Psoas muscle (tissue), 8 donors: Measurements from ENCODE around the gene CDK5. TPM values are rescaled to one million over a fixed set of nuclear protein-coding genes. Genes with fewer than 3 reads are reported as not detected.
A peak's percentile ranks its signal among the peaks of the same experiment; 100 is the strongest.
"Not testable (repeated sequence)": the region's sequence is repeated elsewhere in the genome, so short reads cannot be mapped to it uniquely, and the experiment has no call there.

ENCODE experiments used
- ATAC-seq, 4 donors: fragments of 200-7000 bp; cut with Tn5 transposase; one replicate each; pipeline ENCODE4 v1.9.1; 2020; ENCODE audit warnings: moderate library complexity in 3 of 4, mild to moderate bottlenecking in 2 of 4
- DNase-seq, 2 donors: peaks; one replicate each; pipeline ENCODE4 v3.0.0-alpha.2; 2020
- H3K27ac ChIP-seq: fragments of 200-600 bp; one replicate; pipeline ENCODE4 v1.8.0; 2022
- H3K27me3 ChIP-seq, 3 donors: fragments of 200-600 bp in 1 of 3; one replicate each; pipeline versions ENCODE4 v1.6.1 to v1.8.0; 2013 to 2022; ENCODE audit warnings: low read length in 2 of 3, mild to moderate bottlenecking in 2 of 3, moderate library complexity in 1 of 3; ENCODE audit not compliant: insufficient read depth in 3 of 3
- H3K36me3 ChIP-seq, 2 donors: fragments of 200-600 bp in 1 of 2; one replicate each; pipeline versions ENCODE4 v1.6.1 to v1.8.0; 2013 to 2022; ENCODE audit warnings: low read depth in 1 of 2, mild to moderate bottlenecking in 1 of 2, moderate library complexity in 1 of 2; ENCODE audit not compliant: insufficient read depth in 1 of 2
- H3K4me1 ChIP-seq: fragments of 200-600 bp; one replicate; pipeline ENCODE4 v1.8.0; 2022
- H3K4me3 ChIP-seq: fragments of 200-600 bp; one replicate; pipeline ENCODE4 v1.8.0; 2022; ENCODE audit warnings: mild to moderate bottlenecking
- H3K9me3 ChIP-seq: fragments of 200-600 bp; one replicate; pipeline ENCODE4 v1.8.0; 2022
- WGBS, 3 donors: extraction: QIAGEN DNeasy Blood & Tissue Kit; methylation state at CpG; one replicate each; pipeline versions ENCODE4 v1.1.6 to v1.1.7; 2013; 5-methylcytosine and 5-hydroxymethylcytosine counted together
- intact Hi-C, 2 donors: fragments of 100-400 bp; cut with DNase I; formaldehyde crosslinking; loops; one replicate each; pipeline versions ENCODE4 v1.11.0 to v1.14.2; 2022
- polyA plus RNA-seq, 3 donors: library from polyadenylated mRNA; stranded (reverse); fragments of 200-250 nt; gene quantifications; one replicate each; pipeline ENCODE4 v1.2.3, GENCODE V29; 2013
- total RNA-seq, 4 donors: library from RNA; stranded (reverse); fragmentation: NEBNext Ultra II Directional in 2 of 4; extraction: Animal tissue kit (Norgen Biotek cat#: 25700) in 2 of 4; gene quantifications; one replicate each; pipeline versions ENCODE4 v1.2.1 to v1.2.4, GENCODE V29; 2021 to 2023
- TF ChIP-seq, protein P1 (sequence below): fragments of 200-600 bp; IDR thresholded peaks from one replicate; pipeline ENCODE4 v1.8.0; 2022; ENCODE audit warnings: antibody characterized with exemption
- donor health status: healthy with polysubstance abuse.
- donor health status: DM: no; HTN: no; CAD: no; lungs with moderate emphysema.
- donor health status: Bipolar disorder and iron deficiency.
- donor health status: healthy.
- donor health status: DM: yes; HTN: yes; CAD: no.
- donor health status: DM: no; HTN: no; CAD: no.
- donor health status: DM: no; HTN: no; CAD: no.
- donor health status: DM: yes; HTN: yes; CAD: no.

The CDK5 gene
- total and polyA plus RNA-seq, 7 donors, result 3.8 to 15.2 (median 5.8) TPM

GRCh38 chr7:151043959-151044358, 13.7 kb downstream of the CDK5 start:
- intact Hi-C loops, result no loop called here
- Histone ChIP-seq H3K27me3 (no peaks in the 10 kb centered on the region), H3K4me1 (peaks cover 8% of the 10 kb centered on the region), H3K27ac (no peak overlapping the region), H3K9me3 (no peaks in the 10 kb centered on the region), H3K4me3 (no peak overlapping the region), H3K36me3 (peaks cover 0 to 50% of the 10 kb centered on the region in 2 donors)
- TF ChIP-seq, protein P1, sequence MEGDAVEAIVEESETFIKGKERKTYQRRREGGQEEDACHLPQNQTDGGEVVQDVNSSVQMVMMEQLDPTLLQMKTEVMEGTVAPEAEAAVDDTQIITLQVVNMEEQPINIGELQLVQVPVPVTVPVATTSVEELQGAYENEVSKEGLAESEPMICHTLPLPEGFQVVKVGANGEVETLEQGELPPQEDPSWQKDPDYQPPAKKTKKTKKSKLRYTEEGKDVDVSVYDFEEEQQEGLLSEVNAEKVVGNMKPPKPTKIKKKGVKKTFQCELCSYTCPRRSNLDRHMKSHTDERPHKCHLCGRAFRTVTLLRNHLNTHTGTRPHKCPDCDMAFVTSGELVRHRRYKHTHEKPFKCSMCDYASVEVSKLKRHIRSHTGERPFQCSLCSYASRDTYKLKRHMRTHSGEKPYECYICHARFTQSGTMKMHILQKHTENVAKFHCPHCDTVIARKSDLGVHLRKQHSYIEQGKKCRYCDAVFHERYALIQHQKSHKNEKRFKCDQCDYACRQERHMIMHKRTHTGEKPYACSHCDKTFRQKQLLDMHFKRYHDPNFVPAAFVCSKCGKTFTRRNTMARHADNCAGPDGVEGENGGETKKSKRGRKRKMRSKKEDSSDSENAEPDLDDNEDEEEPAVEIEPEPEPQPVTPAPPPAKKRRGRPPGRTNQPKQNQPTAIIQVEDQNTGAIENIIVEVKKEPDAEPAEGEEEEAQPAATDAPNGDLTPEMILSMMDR, result no peak
- 93 to 95% (median 94%) methylated on average over 20 of the region's 20 CpGs for WGBS, 3 donors
- ATAC-seq (no peak), DNase-seq (peak in 1 of 2 donors; percentile 45)

GRCh38 chr7:151043449-151043848, 14.2 kb downstream of the CDK5 start:
- H3K36me3 ChIP-seq, result peaks cover 0 to 50% of the 10 kb centered on the region in 2 donors

GRCh38 chr7:151040616-151041375, 16.9 kb downstream of the CDK5 start:
- ATAC-seq (no peak), DNase-seq (no peak)
- Histone ChIP-seq H3K27ac (no peak overlapping the region), H3K27me3 (no peaks in the 10 kb centered on the region), H3K36me3 (peaks cover 6 to 63% of the 10 kb centered on the region in 2 donors), H3K4me1 (peaks cover 13% of the 10 kb centered on the region), H3K9me3 (no peaks in the 10 kb centered on the region), H3K4me3 (no peak overlapping the region)
- WGBS, 3 donors, result 90 to 95% (median 91%) methylated on average over 27 to 30 of the region's 30 CpGs
- intact Hi-C loops, result no loop called here
- TF ChIP-seq, protein P1, result no peak

More at GRCh38 chr7:151043449-151043848, 14.2 kb downstream of the CDK5 start:
- H3K27me3 ChIP-seq, H3K4me3 ChIP-seq, H3K27ac ChIP-seq, H3K9me3 ChIP-seq, DNase-seq, intact Hi-C loops, ATAC-seq: not testable (repeated sequence)
- peaks cover 13% of the 10 kb centered on the region for H3K4me1 ChIP-seq
- WGBS, 3 donors, result 88 to 99% (median 92%) methylated on average over 9 to 10 of the region's 10 CpGs

DNA sequence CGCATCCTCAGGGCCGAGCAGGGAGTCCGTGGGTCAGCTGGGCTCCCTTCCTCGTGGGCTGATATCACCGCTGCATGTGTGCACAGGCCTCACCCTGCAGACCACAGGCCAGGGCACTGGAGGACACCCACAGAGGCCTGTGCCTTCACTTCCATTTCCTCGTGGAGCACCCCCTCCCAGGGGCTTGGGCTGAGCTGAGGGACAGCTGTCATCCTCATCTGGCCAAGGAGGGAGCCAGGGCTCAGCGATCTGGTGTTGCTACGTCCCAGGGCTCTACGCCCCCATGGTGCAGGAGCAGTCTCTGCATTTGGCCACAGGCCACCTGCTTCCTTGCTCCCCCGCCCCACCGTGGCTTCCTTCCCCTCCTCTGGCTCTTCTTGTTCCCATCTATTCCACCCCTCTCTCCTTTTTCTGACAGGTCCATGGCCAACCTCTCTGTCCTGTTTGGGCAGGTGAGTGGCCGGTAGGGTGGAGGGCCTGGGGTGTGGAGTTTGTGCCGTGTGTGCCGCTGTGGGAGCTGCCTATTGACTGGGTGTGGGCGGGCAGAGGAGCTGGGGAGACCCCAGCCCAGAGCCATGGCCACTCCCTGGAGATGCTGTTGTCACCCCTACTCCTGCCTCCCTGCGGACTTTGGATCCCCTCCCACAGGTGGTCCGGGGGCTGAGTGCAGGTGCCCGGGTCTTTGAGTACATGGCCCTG, 17.7 kb downstream of the CDK5 start:
- Histone ChIP-seq H3K36me3 (peaks cover 6 to 62% of the 10 kb centered on the region in 2 donors), H3K4me3 (no peak overlapping the region), H3K9me3 (no peaks in the 10 kb centered on the region), H3K4me1 (peaks cover 18% of the 10 kb centered on the region), H3K27me3 (no peaks in the 10 kb centered on the region), H3K27ac (no peak overlapping the region)
- TF ChIP-seq, protein P1, result no peak
- ATAC-seq (no peak), DNase-seq (no peak)
- 66 to 72% (median 70%) methylated on average over 18 of the region's 18 CpGs for WGBS, 3 donors
- intact Hi-C loops, result no loop called here
